ENCODE data around the gene OPN4.

OPN4 gene

GRCh38 chr10:86706401-86706841 lies 52.1 kb downstream of the OPN4 start:
- Histone ChIP-seq H2AK5ac (ENCODE audit: low read length, severe bottlenecking) (no peak overlapping the region), H3K23ac (ENCODE audit: low read length in 2 of 2) (no peak overlapping the region), H3K9ac (ENCODE audit: low read length) (no peak overlapping the region), H3K27ac (ENCODE audit: low read length, poor library complexity, severe bottlenecking) (no peak overlapping the region), H2BK120ac (ENCODE audit: low read depth, low read length) (peak overlapping the region; percentile 15), H2BK5ac (ENCODE audit: low read depth, low read length, poor library complexity, severe bottlenecking) (no peak overlapping the region), H3K9me3 (ENCODE audit: control insufficient read depth, low read length) (no peaks in the 10 kb centered on the region), H3K4me3 (ENCODE audit: insufficient read depth in 1 of 2, low read depth in 1 of 2, low read length in 2 of 2) (no peak overlapping the region), H2BK12ac (ENCODE audit: low read length in 2 of 2) (no peak overlapping the region), H4K8ac (ENCODE audit: low read length) (no peak overlapping the region), H4K91ac (ENCODE audit: low read length) (no peak overlapping the region), H3K4me1 (ENCODE audit: control insufficient read depth, insufficient read depth, low read depth, low read length) (peaks cover 12% of the 10 kb centered on the region), H2AFZ (ENCODE audit: low read depth, low read length) (no peak overlapping the region), H3K18ac (ENCODE audit: low read depth in 1 of 2, low read length in 2 of 2) (no peak overlapping the region), H3K4me2 (ENCODE audit: low read length, poor library complexity, severe bottlenecking) (no peak overlapping the region), H3K14ac (ENCODE audit: low read length in 2 of 2) (no peak overlapping the region), H3K4ac (ENCODE audit: low read depth in 1 of 2, low read length in 2 of 2) (peak overlapping the region in 1 of 2 experiments; percentile 41), H3K36me3 (ENCODE audit: control insufficient read depth in 1 of 2, insufficient read depth in 2 of 2, low read depth in 1 of 2, low read length in 2 of 2) (peaks cover 0 to 2% of the 10 kb centered on the region in 2 experiments), H3K27me3 (ENCODE audit: control insufficient read depth in 1 of 2, insufficient read depth in 1 of 2, low read length in 2 of 2) (no peaks in the 10 kb centered on the region), H3K79me1 (replicated peaks; ENCODE audit: low read length, poor library complexity, severe bottlenecking) (peaks cover 4% of the 10 kb centered on the region), H2BK15ac (ENCODE audit: low read depth, poor library complexity, severe bottlenecking) (no peak overlapping the region)
- WGBS, result 93% methylated on average over 11 of the region's 12 CpGs
- no peak for DNase-seq

- H2BK120ac ChIP-seq (ENCODE audit: low read depth, low read length), result no peak overlapping the region
- no peak overlapping the region for H3K4ac ChIP-seq (ENCODE audit: low read depth in 1 of 2, low read length in 2 of 2)
- H3K27ac ChIP-seq (ENCODE audit: low read length, poor library complexity, severe bottlenecking), result no peak overlapping the region
- no peak overlapping the region for H2AK5ac ChIP-seq (ENCODE audit: low read length, severe bottlenecking)
- H3K27me3 ChIP-seq (ENCODE audit: control insufficient read depth in 1 of 2, insufficient read depth in 1 of 2, low read length in 2 of 2), result no peaks in the 10 kb centered on the region
- H2BK5ac ChIP-seq (ENCODE audit: low read depth, low read length, poor library complexity, severe bottlenecking), result no peak overlapping the region
- H3K79me1 ChIP-seq (replicated peaks; ENCODE audit: low read length, poor library complexity, severe bottlenecking), result peaks cover 4% of the 10 kb centered on the region
- no peak overlapping the region for H3K9ac ChIP-seq (ENCODE audit: low read length)
- no peak overlapping the region for H4K8ac ChIP-seq (ENCODE audit: low read length)
- no peak overlapping the region for H2BK12ac ChIP-seq (ENCODE audit: low read length in 2 of 2)
- H2BK15ac ChIP-seq (ENCODE audit: low read depth, poor library complexity, severe bottlenecking), result no peak overlapping the region
- H3K4me3 ChIP-seq (ENCODE audit: insufficient read depth in 1 of 2, low read depth in 1 of 2, low read length in 2 of 2), result no peak overlapping the region
- H3K9me3 ChIP-seq (ENCODE audit: control insufficient read depth, low read length), result no peaks in the 10 kb centered on the region
- H3K4me1 ChIP-seq (ENCODE audit: control insufficient read depth, insufficient read depth, low read depth, low read length), result peaks cover 12% of the 10 kb centered on the region
- no peak overlapping the region for H3K14ac ChIP-seq (ENCODE audit: low read length in 2 of 2)
- no peak overlapping the region for H4K91ac ChIP-seq (ENCODE audit: low read length)
- H3K36me3 ChIP-seq (ENCODE audit: control insufficient read depth in 1 of 2, insufficient read depth in 2 of 2, low read depth in 1 of 2, low read length in 2 of 2), result peaks cover 0 to 2% of the 10 kb centered on the region in 2 experiments
- no peak overlapping the region for H3K18ac ChIP-seq (ENCODE audit: low read depth in 1 of 2, low read length in 2 of 2)
- no peak overlapping the region for H2AFZ ChIP-seq (ENCODE audit: low read depth, low read length)
- no peak for DNase-seq
- H3K23ac ChIP-seq (ENCODE audit: low read length in 2 of 2), result no peak overlapping the region
- WGBS, result no CpG with 5 or more reads among the region's 1 CpG
- no peak overlapping the region for H3K4me2 ChIP-seq (ENCODE audit: low read length, poor library complexity, severe bottlenecking)
Measured at GRCh38 chr10:86706977-86707376, 52.6 kb downstream of the OPN4 start.

DNA sequence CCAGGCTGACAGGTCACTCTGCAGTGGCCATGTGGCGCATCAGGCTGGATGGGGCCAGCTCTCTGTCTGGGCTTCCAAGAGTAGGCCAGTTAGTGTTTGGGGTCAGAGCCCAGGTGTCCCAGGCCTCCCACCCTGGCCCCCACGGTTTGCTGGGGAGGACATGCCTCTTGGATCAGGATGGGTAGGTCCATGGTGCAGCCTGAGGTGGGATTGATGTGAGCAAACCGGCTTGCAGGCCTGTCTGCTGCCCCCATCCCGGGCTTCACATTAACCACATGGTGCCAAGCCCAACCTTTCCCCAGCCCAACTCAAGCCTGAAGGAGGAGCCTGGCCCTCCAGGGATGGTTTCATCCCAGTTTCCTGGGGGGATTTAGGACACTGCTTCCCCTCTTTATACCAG lies 53.2 kb downstream of the OPN4 start:
- peak overlapping the region; percentile 65 for H4K91ac ChIP-seq (ENCODE audit: low read length)

DNA sequence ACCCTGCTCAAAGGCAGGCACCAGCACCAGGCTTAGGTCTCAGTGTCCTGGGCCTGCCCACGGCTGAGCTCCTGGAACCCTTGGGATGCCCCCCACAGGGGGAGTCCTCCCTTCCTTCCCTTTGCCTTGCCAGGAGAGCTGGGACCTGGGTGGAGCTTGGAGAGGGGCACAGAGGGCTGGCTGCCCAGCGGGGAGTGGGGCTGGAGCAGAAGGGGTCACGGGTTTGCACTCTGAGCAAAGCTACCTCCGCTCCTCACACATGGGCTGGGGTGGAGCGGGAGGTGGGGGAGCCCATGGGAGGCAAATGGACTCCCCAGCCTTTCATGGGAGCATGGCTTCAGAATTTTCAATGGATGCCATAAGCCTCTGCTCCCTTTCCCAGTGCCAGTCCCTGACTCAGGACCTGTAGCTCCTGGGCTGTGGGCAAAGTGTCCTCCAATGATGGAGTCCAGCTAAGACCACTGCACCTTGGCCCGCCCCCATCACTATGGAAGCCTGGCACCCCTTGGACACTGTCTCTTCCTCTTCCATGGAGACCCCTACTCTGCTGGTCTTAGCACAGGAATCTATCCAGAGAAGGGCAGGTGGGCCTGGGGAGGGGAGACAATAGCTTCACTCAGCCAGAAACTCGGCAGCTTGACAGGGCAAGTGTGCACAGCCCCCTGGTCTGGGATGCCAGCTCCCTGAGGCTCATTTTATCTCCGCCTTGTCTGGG lies 53.9 kb downstream of the OPN4 start:
- no peak overlapping the region for H2AK5ac ChIP-seq (ENCODE audit: low read length, severe bottlenecking)
- H3K4ac ChIP-seq (ENCODE audit: low read depth in 1 of 2, low read length in 2 of 2), result no peak overlapping the region
- H3K36me3 ChIP-seq (ENCODE audit: control insufficient read depth in 1 of 2, insufficient read depth in 2 of 2, low read depth in 1 of 2, low read length in 2 of 2), result peaks cover 0 to 2% of the 10 kb centered on the region in 2 experiments
- H3K4me3 ChIP-seq (ENCODE audit: insufficient read depth in 1 of 2, low read depth in 1 of 2, low read length in 2 of 2), result no peak overlapping the region
- H3K27me3 ChIP-seq (ENCODE audit: control insufficient read depth in 1 of 2, insufficient read depth in 1 of 2, low read length in 2 of 2), result no peaks in the 10 kb centered on the region
- H3K14ac ChIP-seq (ENCODE audit: low read length in 2 of 2), result peak overlapping the region in 1 of 2 experiments; percentile 66
- no peaks in the 10 kb centered on the region for H3K9me3 ChIP-seq (ENCODE audit: control insufficient read depth, low read length)
- H2BK12ac ChIP-seq (ENCODE audit: low read length in 2 of 2), result no peak overlapping the region
- H2BK5ac ChIP-seq (ENCODE audit: low read depth, low read length, poor library complexity, severe bottlenecking), result no peak overlapping the region
- H3K18ac ChIP-seq (ENCODE audit: low read depth in 1 of 2, low read length in 2 of 2), result no peak overlapping the region
- H2BK120ac ChIP-seq (ENCODE audit: low read depth, low read length), result no peak overlapping the region
- H2AFZ ChIP-seq (ENCODE audit: low read depth, low read length), result peak overlapping the region; percentile 10
- H3K27ac ChIP-seq (ENCODE audit: low read length, poor library complexity, severe bottlenecking), result no peak overlapping the region
- no peak overlapping the region for H4K8ac ChIP-seq (ENCODE audit: low read length)
- H3K4me1 ChIP-seq (ENCODE audit: control insufficient read depth, insufficient read depth, low read depth, low read length), result peaks cover 15% of the 10 kb centered on the region
- H3K79me1 ChIP-seq (replicated peaks; ENCODE audit: low read length, poor library complexity, severe bottlenecking), result peaks cover 8% of the 10 kb centered on the region
- WGBS, result 92% methylated on average over 7 of the region's 8 CpGs
- H4K91ac ChIP-seq (ENCODE audit: low read length), result no peak overlapping the region
- H3K9ac ChIP-seq (ENCODE audit: low read length), result no peak overlapping the region
- no peak overlapping the region for H2BK15ac ChIP-seq (ENCODE audit: low read depth, poor library complexity, severe bottlenecking)
- H3K23ac ChIP-seq (ENCODE audit: low read length in 2 of 2), result no peak overlapping the region
- no peak for DNase-seq
- H3K4me2 ChIP-seq (ENCODE audit: low read length, poor library complexity, severe bottlenecking), result no peak overlapping the region

More for the DNA sequence above, 53.2 kb downstream of the OPN4 start:
- H2BK120ac ChIP-seq (ENCODE audit: low read depth, low read length), result no peak overlapping the region
- WGBS, result 83% methylated on average over 4 of the region's 4 CpGs
- no peak overlapping the region for H3K27ac ChIP-seq (ENCODE audit: low read length, poor library complexity, severe bottlenecking)
- H3K4me2 ChIP-seq (ENCODE audit: low read length, poor library complexity, severe bottlenecking), result no peak overlapping the region
- peaks cover 0 to 2% of the 10 kb centered on the region in 2 experiments for H3K36me3 ChIP-seq (ENCODE audit: control insufficient read depth in 1 of 2, insufficient read depth in 2 of 2, low read depth in 1 of 2, low read length in 2 of 2)
- no peak overlapping the region for H3K9ac ChIP-seq (ENCODE audit: low read length)
- H2AK5ac ChIP-seq (ENCODE audit: low read length, severe bottlenecking), result no peak overlapping the region
- H3K4ac ChIP-seq (ENCODE audit: low read depth in 1 of 2, low read length in 2 of 2), result no peak overlapping the region
- no peak overlapping the region for H4K8ac ChIP-seq (ENCODE audit: low read length)
- H3K23ac ChIP-seq (ENCODE audit: low read length in 2 of 2), result no peak overlapping the region
- H2AFZ ChIP-seq (ENCODE audit: low read depth, low read length), result no peak overlapping the region
- H3K14ac ChIP-seq (ENCODE audit: low read length in 2 of 2), result no peak overlapping the region
- peaks cover 16% of the 10 kb centered on the region for H3K4me1 ChIP-seq (ENCODE audit: control insufficient read depth, insufficient read depth, low read depth, low read length)
- H3K18ac ChIP-seq (ENCODE audit: low read depth in 1 of 2, low read length in 2 of 2), result no peak overlapping the region
- no peaks in the 10 kb centered on the region for H3K27me3 ChIP-seq (ENCODE audit: control insufficient read depth in 1 of 2, insufficient read depth in 1 of 2, low read length in 2 of 2)
- no peak overlapping the region for H3K4me3 ChIP-seq (ENCODE audit: insufficient read depth in 1 of 2, low read depth in 1 of 2, low read length in 2 of 2)
- H3K9me3 ChIP-seq (ENCODE audit: control insufficient read depth, low read length), result no peaks in the 10 kb centered on the region
- H2BK5ac ChIP-seq (ENCODE audit: low read depth, low read length, poor library complexity, severe bottlenecking), result no peak overlapping the region
- no peak for DNase-seq
- no peak overlapping the region for H2BK15ac ChIP-seq (ENCODE audit: low read depth, poor library complexity, severe bottlenecking)
- no peak overlapping the region for H2BK12ac ChIP-seq (ENCODE audit: low read length in 2 of 2)
- H3K79me1 ChIP-seq (replicated peaks; ENCODE audit: low read length, poor library complexity, severe bottlenecking), result peaks cover 6% of the 10 kb centered on the region

Measured in mesenchymal stem cell (in vitro differentiated cells and primary cell).